K562 (cell line): ENCODE measurements around the gene NUBP2. TPM values are rescaled to one million over a fixed set of nuclear protein-coding genes. Genes with fewer than 3 reads are reported as not detected.

Source experiments
- ASH1L ChIP-seq: fragments of 450-650 bp; IDR thresholded peaks from 2 replicates; pipeline ENCODE4 v1.6.1; 2018; ENCODE audit warnings: borderline replicate concordance, mild to moderate bottlenecking, low read depth; ENCODE audit not compliant: partially characterized antibody
- ESRRA ChIP-seq: fragments of 450-650 bp; IDR thresholded peaks from 2 replicates; pipeline ENCODE4 v1.6.1; 2014; ENCODE audit warnings: low read depth, mild to moderate bottlenecking, moderate library complexity, borderline replicate concordance
- FOXK2 ChIP-seq, 2 experiments: fragments of 450-650 bp; IDR thresholded peaks in 1 of 2; conservative IDR thresholded peaks in 1 of 2; 2 replicates each; pipeline ENCODE4 v1.6.1; 2016; ENCODE audit warnings: low read depth in 2 of 2, mild to moderate bottlenecking in 1 of 2
- MTA1 ChIP-seq: fragments of 450-650 bp; IDR thresholded peaks from 2 replicates; pipeline ENCODE4 v1.6.1; 2017; ENCODE audit warnings: borderline replicate concordance
- MXI1 ChIP-seq: IDR thresholded peaks from 2 replicates; pipeline ENCODE4 v1.6.1; 2011; ENCODE audit warnings: low read depth, mild to moderate bottlenecking, improper control_type of control experiment, low read length
- MYC ChIP-seq, 2 experiments: fragments of 250-450 bp in 1 of 2; sonication (Bioruptor Pico) in 1 of 2; IDR thresholded peaks; 2 replicates each; pipeline versions ENCODE4 v1.5.1 to v1.6.1; 2012 to 2021; ENCODE audit warnings: low read depth in 2 of 2, borderline replicate concordance in 1 of 2, improper control_type of control experiment in 1 of 2, low read length in 1 of 2, mild to moderate bottlenecking in 1 of 2, moderate library complexity in 1 of 2
- NONO ChIP-seq, 2 experiments: fragments of 200-400 bp in 1 of 2; fragments of 450-650 bp in 1 of 2; formaldehyde crosslinking in 1 of 2; IDR thresholded peaks; 2 replicates each; pipeline ENCODE4 v1.6.1; 2017; ENCODE audit warnings: low read depth in 2 of 2, mild to moderate bottlenecking in 2 of 2, moderate library complexity in 2 of 2, low read length in 1 of 2
- RBFOX2 ChIP-seq: fragments of 200-400 bp; formaldehyde crosslinking; IDR thresholded peaks from 2 replicates; pipeline ENCODE4 v1.6.1; 2017; ENCODE audit warnings: low read depth, mild to moderate bottlenecking, low read length, moderate library complexity
- TBP ChIP-seq: optimal IDR thresholded peaks from 2 replicates; pipeline ENCODE3; 2011; ENCODE audit warnings: low read depth, low read length, improper control_type of control experiment
- TEAD1 ChIP-seq, 2 experiments: fragments of 450-650 bp in 1 of 2; sonication (generic) in 1 of 2; formaldehyde crosslinking; IDR thresholded peaks; 2 replicates each; pipeline versions ENCODE4 v1.4.0 to v1.8.0; 2020 to 2022; ENCODE audit warnings: mild to moderate bottlenecking in 2 of 2, missing genetic modification reagents in 1 of 2
- YY1 ChIP-seq, 3 experiments: IDR thresholded peaks; 2 replicates each; pipeline ENCODE4 v1.6.1; 2011; ENCODE audit warnings: low read length in 2 of 3, mild to moderate bottlenecking in 2 of 3, moderate library complexity in 2 of 3, borderline replicate concordance in 1 of 3, control low read depth in 1 of 3, low read depth in 1 of 3; ENCODE audit not compliant: insufficient read depth in 3 of 3, insufficient replicate concordance in 2 of 3, control insufficient read depth in 1 of 3, insufficient read length in 1 of 3; ENCODE audit errors: extremely low read depth in 1 of 3
- ZNF3 ChIP-seq: fragments of 250-450 bp; sonication (Bioruptor Pico); IDR thresholded peaks from 2 replicates; pipeline ENCODE4 v1.5.0; 2021; ENCODE audit warnings: mild to moderate bottlenecking, moderate library complexity
- polyA plus RNA-seq, 8 experiments: library from polyadenylated mRNA; depleted of rRNA in 4 of 8; stranded (reverse) in 5 of 8; unstranded in 3 of 8; fragments of >200 nt; fragmentation: Nextera tagmentation in 2 of 8; fragmentation: Illumina TruSeq in 1 of 8; extraction: Ambion mirVana in 2 of 8; extraction: Trizol in 1 of 8; gene quantifications; 2 replicates each; pipeline versions ENCODE4 v1.2.1 to v1.2.3, GENCODE V29; 2011 to 2014; ENCODE audit warnings: inconsistent platforms in 1 of 8, missing spikeins in 1 of 8
- total RNA-seq, 7 experiments: library from RNA; depleted of rRNA in 6 of 7; stranded (reverse); fragments of >200 nt in 6 of 7; fragmentation: Illumina TruSeq in 2 of 7; extraction: Trizol in 2 of 7; gene quantifications; 2 replicates each; pipeline versions ENCODE4 v1.2.1 to v1.2.3, GENCODE V29; 2011 to 2021; ENCODE audit warnings: low replicate concordance in 1 of 7
- TF ChIP-seq, protein P1 (sequence below), 2 experiments: IDR thresholded peaks; 2 replicates each; pipeline ENCODE4 v1.6.1; 2011; ENCODE audit warnings: borderline replicate concordance in 1 of 2, control low read depth in 1 of 2, low read depth in 1 of 2, low read length in 1 of 2, mild to moderate bottlenecking in 1 of 2, mixed read lengths in 1 of 2, moderate library complexity in 1 of 2; ENCODE audit not compliant: insufficient read depth in 1 of 2, insufficient read length in 1 of 2, poor library complexity in 1 of 2, severe bottlenecking in 1 of 2; ENCODE audit errors: extremely low read depth in 1 of 2
- TF ChIP-seq, protein P2 (sequence below), 2 experiments: fragments of 450-650 bp; conservative IDR thresholded peaks; 2 replicates each; pipeline ENCODE4 v1.6.1; 2017; ENCODE audit warnings: mild to moderate bottlenecking in 2 of 2, moderate library complexity in 2 of 2
- TF ChIP-seq, protein P3 (sequence below): fragments of 450-650 bp; IDR thresholded peaks from 2 replicates; pipeline ENCODE4 v1.6.1; 2016; ENCODE audit warnings: mild to moderate bottlenecking
- TF ChIP-seq, protein P4 (sequence below): fragments of 450-650 bp; formaldehyde crosslinking; IDR thresholded peaks from 2 replicates; pipeline ENCODE4 v1.4.0; 2020; ENCODE audit warnings: mild to moderate bottlenecking, moderate library complexity

NUBP2 gene
- total and polyA plus RNA-seq, 9 of the 15 experiments (the other 6 are each of a cell fraction or from before 2014, with no cell fraction given), result 1.8 to 115 (median 24.0) TPM

DNA sequence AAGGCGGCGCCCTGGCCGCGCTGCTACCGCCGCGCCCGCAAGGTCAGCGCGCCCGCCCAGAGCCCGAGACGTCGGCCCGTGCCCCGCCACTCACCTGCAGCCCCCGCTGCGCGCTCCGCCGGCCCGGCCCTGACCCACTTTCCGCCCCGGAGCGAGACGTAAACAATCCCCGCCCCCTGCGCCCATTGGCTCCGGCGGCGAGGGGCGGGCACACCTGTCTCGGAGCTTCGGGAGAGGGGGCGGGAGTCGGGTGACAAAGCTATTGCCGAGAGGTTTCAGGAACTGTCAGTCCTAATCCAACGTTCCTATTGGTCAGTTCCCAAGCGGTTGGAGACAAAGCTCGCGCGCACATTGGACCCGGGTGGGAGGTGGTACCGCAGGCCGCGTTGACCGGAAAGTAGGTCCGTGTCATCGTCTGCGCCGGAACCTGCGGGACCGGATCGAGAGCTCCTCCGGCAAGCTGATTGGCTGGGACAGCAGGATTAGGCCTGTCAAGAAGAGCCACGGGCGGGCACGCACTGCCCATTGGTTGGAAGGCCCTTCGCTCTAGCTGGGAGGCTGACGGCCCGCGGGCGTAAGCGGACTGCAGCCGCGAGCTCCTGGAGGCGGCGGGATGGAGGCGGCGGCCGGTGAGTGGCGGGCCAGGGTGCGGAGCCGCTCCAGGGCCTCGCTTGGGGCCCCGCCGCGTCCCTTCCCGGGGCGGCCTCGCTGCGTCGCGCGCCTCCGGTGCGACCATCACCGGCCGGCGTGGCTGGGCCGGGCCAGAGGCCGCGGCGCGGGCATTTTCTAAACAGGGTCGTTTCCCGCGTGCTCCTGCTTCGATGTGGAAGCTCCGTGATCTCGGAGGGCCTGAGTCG is at the start of gene NUBP2, which contains the start of gene SPSB3 (continued):
- TF ChIP-seq, protein P1, sequence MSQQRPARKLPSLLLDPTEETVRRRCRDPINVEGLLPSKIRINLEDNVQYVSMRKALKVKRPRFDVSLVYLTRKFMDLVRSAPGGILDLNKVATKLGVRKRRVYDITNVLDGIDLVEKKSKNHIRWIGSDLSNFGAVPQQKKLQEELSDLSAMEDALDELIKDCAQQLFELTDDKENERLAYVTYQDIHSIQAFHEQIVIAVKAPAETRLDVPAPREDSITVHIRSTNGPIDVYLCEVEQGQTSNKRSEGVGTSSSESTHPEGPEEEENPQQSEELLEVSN (IDR thresholded peaks at IDR 0.05; ENCODE audit: borderline replicate concordance in 1 of 2, extremely low read depth in 1 of 2, insufficient read depth in 1 of 2, insufficient read length in 1 of 2, low read depth in 1 of 2, low read length in 1 of 2, poor library complexity in 1 of 2, severe bottlenecking in 1 of 2), result peak in 1 of 2 experiments; percentile 65
- TF ChIP-seq NONO (IDR thresholded peaks at IDR 0.05; ENCODE audit: low read depth in 2 of 2, low read length in 1 of 2) (peak in 1 of 2 experiments; percentile 82; a peak in 2 of 4 replicates), YY1 (IDR thresholded peaks at IDR 0.05; ENCODE audit: borderline replicate concordance in 1 of 3, control insufficient read depth in 1 of 3, extremely low read depth in 1 of 3, insufficient read depth in 3 of 3, insufficient read length in 1 of 3, insufficient replicate concordance in 2 of 3, low read depth in 1 of 3, low read length in 2 of 3) (peak in 2 of 3 experiments; percentile 6 to 80), TBP (peak; percentile 53), MTA1 (peak; percentile 99), MYC (IDR thresholded peaks at IDR 0.05; ENCODE audit: low read depth, low read length) (peak; percentile 63; the same call in 1 of the 2 replicates), MYC (CRISPR knock-in tag; IDR thresholded peaks at IDR 0.05; ENCODE audit: borderline replicate concordance, low read depth) (no peak), TEAD1 (CRISPR knock-in tag; IDR thresholded peaks at IDR 0.05) (0 out of 4 replicates have a peak, but pooled peaks of 1 of the 2 experiments have one; percentile 33), ASH1L (peak; percentile 98), ZNF3 (no peak), ESRRA (peak; percentile 55; the same call in 1 of the 2 replicates), FOXK2 (conservative IDR thresholded peaks at IDR 0.05 in 1 of 2, IDR thresholded peaks at IDR 0.05 in 1 of 2; ENCODE audit: low read depth in 2 of 2) (peak; percentile 87), MXI1 (0 out of 2 replicates have a peak, but pooled peaks have one; percentile 17), RBFOX2 (peak; percentile 84)
- TF ChIP-seq, protein P2, sequence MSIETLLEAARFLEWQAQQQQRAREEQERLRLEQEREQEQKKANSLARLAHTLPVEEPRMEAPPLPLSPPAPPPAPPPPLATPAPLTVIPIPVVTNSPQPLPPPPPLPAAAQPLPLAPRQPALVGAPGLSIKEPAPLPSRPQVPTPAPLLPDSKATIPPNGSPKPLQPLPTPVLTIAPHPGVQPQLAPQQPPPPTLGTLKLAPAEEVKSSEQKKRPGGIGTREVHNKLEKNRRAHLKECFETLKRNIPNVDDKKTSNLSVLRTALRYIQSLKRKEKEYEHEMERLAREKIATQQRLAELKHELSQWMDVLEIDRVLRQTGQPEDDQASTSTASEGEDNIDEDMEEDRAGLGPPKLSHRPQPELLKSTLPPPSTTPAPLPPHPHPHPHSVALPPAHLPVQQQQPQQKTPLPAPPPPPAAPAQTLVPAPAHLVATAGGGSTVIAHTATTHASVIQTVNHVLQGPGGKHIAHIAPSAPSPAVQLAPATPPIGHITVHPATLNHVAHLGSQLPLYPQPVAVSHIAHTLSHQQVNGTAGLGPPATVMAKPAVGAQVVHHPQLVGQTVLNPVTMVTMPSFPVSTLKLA (conservative IDR thresholded peaks at IDR 0.05), result peak; percentile 95 to 97
- TF ChIP-seq, protein P3, sequence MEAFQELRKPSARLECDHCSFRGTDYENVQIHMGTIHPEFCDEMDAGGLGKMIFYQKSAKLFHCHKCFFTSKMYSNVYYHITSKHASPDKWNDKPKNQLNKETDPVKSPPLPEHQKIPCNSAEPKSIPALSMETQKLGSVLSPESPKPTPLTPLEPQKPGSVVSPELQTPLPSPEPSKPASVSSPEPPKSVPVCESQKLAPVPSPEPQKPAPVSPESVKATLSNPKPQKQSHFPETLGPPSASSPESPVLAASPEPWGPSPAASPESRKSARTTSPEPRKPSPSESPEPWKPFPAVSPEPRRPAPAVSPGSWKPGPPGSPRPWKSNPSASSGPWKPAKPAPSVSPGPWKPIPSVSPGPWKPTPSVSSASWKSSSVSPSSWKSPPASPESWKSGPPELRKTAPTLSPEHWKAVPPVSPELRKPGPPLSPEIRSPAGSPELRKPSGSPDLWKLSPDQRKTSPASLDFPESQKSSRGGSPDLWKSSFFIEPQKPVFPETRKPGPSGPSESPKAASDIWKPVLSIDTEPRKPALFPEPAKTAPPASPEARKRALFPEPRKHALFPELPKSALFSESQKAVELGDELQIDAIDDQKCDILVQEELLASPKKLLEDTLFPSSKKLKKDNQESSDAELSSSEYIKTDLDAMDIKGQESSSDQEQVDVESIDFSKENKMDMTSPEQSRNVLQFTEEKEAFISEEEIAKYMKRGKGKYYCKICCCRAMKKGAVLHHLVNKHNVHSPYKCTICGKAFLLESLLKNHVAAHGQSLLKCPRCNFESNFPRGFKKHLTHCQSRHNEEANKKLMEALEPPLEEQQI, result no peak
- TF ChIP-seq, protein P4, sequence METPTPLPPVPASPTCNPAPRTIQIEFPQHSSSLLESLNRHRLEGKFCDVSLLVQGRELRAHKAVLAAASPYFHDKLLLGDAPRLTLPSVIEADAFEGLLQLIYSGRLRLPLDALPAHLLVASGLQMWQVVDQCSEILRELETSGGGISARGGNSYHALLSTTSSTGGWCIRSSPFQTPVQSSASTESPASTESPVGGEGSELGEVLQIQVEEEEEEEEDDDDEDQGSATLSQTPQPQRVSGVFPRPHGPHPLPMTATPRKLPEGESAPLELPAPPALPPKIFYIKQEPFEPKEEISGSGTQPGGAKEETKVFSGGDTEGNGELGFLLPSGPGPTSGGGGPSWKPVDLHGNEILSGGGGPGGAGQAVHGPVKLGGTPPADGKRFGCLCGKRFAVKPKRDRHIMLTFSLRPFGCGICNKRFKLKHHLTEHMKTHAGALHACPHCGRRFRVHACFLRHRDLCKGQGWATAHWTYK (CRISPR knock-in tag), result 0 out of 2 replicates have a peak, but pooled peaks have one; percentile 44
